ENCODE data around the gene FAM83F.
A peak's percentile ranks its signal among the peaks of the same experiment; 100 is the strongest.

Gene FAM83F

GRCh38 chr22:40076702-40077645 is 82.2 kb downstream of the FAM83F start:
- DNase-seq: peak; percentile 22

- no peak for DNase-seq
These were observed 82.9 kb downstream of the FAM83F start for GRCh38 chr22:40077646-40078016.

- no peak for DNase-seq
These were observed 86.9 kb downstream of the FAM83F start for GRCh38 chr22:40081662-40082061.

GRCh38 chr22:40082184-40082583 is 87.4 kb downstream of the FAM83F start:
- no peak for DNase-seq

- no peak for DNase-seq
These were observed 89.0 kb downstream of the FAM83F start for GRCh38 chr22:40083794-40084193.

- DNase-seq: no peak
These were observed 89.5 kb downstream of the FAM83F start for GRCh38 chr22:40084246-40084645.

GRCh38 chr22:40088818-40089217 is 94.1 kb downstream of the FAM83F start:
- DNase-seq: no peak
